Thoracic aorta (tissue), 2 donors: ENCODE data around the gene SLC25A3. TPM values are rescaled to one million over a fixed set of nuclear protein-coding genes. Genes with fewer than 3 reads are reported as not detected.

Experiments used
- ATAC-seq: fragments of 150-250 bp; one replicate; pipeline ENCODE4 v1.8.0; 2017; ENCODE audit warnings: low read depth; ENCODE audit not compliant: insufficient number of reproducible peaks, low FRiP score
- DNase-seq: peaks from one replicate; pipeline ENCODE4 v3.0.0-alpha.2; 2020; ENCODE audit warnings: low spot score
- H3K27ac ChIP-seq, 2 donors: fragments of 200-600 bp; sonication (generic); 1 replicate in 1 of 2; 2 replicates in 1 of 2; pipeline ENCODE4 v1.5.1; 2016; ENCODE audit warnings: mild to moderate bottlenecking in 2 of 2, moderate library complexity in 2 of 2
- H3K27me3 ChIP-seq: fragments of 200-600 bp; sonication (generic); replicated peaks from 2 replicates; pipeline ENCODE4 v1.6.0; 2016; ENCODE audit warnings: mild to moderate bottlenecking; ENCODE audit not compliant: insufficient read depth
- H3K36me3 ChIP-seq: fragments of 200-600 bp; sonication (generic); one replicate; pipeline ENCODE4 v1.5.1; 2016
- H3K4me1 ChIP-seq, 2 donors: fragments of 200-600 bp; sonication (generic); 1 replicate in 1 of 2; 2 replicates in 1 of 2; pipeline versions ENCODE4 v1.5.1 to v1.6.0; 2016; ENCODE audit warnings: low read depth in 2 of 2, mild to moderate bottlenecking in 1 of 2; ENCODE audit not compliant: control insufficient read depth in 1 of 2
- H3K4me3 ChIP-seq: fragments of 200-600 bp; sonication (generic); 2 replicates; pipeline ENCODE4 v1.5.1; 2016; ENCODE audit warnings: mild to moderate bottlenecking
- H3K9me3 ChIP-seq: fragments of 200-600 bp; sonication (generic); 2 replicates; pipeline ENCODE4 v1.5.1; 2016
- CTCF ChIP-seq: fragments of 200-600 bp; sonication (generic); IDR thresholded peaks from one replicate; pipeline ENCODE4 v1.5.1; 2019; ENCODE audit warnings: antibody characterized with exemption
- total RNA-seq, 2 donors: library from RNA; depleted of rRNA; stranded (reverse); fragments of >200 nt; gene quantifications; one replicate each; pipeline versions ENCODE4 v1.1.0 to v1.2.3, GENCODE V29; 2016

Gene SLC25A3
- total RNA-seq, 2 donors from 2014 or later, result 362 to 445 TPM

GRCh38 chr12:98578392-98578791 is 15.1 kb upstream of the SLC25A3 start:
- ATAC-seq (no peak), DNase-seq (no peak)
- Histone ChIP-seq H3K27me3 (no peaks in the 10 kb centered on the region), H3K36me3 (no peaks in the 10 kb centered on the region), H3K4me1 (no peaks in the 10 kb centered on the region), H3K27ac (no peak overlapping the region), H3K9me3 (no peaks in the 10 kb centered on the region), H3K4me3 (no peak overlapping the region)
- no peak for TF ChIP-seq CTCF

- DNase-seq (no peak), ATAC-seq (no peak)
- Histone ChIP-seq H3K36me3 (no peaks in the 10 kb centered on the region), H3K27ac (no peak overlapping the region), H3K4me1 (no peaks in the 10 kb centered on the region), H3K9me3 (no peaks in the 10 kb centered on the region), H3K4me3 (no peak overlapping the region), H3K27me3 (no peaks in the 10 kb centered on the region)
- TF ChIP-seq CTCF, result no peak
Observed at GRCh38 chr12:98578821-98579220, 14.7 kb upstream of the SLC25A3 start.

DNA sequence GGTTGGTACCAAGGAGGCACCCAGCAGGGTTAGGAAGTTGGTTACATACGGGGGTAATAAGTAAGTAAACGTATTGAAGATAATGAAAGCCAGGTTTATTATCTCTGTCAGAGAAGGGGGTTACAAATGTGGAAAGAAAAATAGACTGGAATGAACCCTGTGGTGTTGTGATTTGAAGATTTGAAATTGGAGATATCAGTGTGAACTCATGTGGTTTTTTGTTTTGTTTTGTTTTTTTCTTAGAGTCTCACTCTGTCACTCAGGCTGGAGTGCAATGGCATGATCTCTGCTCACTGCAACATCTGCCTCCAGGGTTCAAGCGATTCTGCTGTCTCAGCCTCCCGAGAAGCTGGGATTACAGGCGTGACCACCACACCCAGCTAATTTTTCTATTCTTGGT is 14.1 kb upstream of the SLC25A3 start:
- no peak overlapping the region for H3K4me3 ChIP-seq
- H3K27ac ChIP-seq, result no peak overlapping the region
- H3K4me1 ChIP-seq, result no peaks in the 10 kb centered on the region
- no peak for ATAC-seq
- DNase-seq, result no peak
- H3K27me3 ChIP-seq, result no peaks in the 10 kb centered on the region
- no peak for TF ChIP-seq CTCF
- H3K36me3 ChIP-seq, result no peaks in the 10 kb centered on the region
- H3K9me3 ChIP-seq, result no peaks in the 10 kb centered on the region

DNA sequence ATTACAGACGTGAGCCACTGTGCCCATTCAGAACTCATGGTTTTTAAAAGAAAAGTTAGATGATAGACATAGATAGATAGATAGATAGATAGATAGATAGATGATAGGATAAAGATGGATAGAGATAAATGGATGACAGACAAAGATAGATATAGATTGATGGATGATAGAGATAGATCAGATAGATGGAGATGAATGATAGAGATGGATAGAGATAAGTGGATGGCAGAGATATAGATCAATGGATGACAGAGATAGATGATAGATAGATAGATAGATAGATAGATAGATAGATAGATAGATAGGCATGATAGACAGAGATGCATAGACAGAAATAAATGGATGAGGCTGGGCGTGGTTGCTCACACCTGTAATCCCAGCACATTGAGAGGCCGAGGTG is 13.7 kb upstream of the SLC25A3 start:
- no peaks in the 10 kb centered on the region for H3K4me1 ChIP-seq
- no peak for DNase-seq
- ATAC-seq, result no peak

GRCh38 chr12:98580695-98581094 is 12.8 kb upstream of the SLC25A3 start:
- TF ChIP-seq CTCF, result no peak
- ATAC-seq (no peak), DNase-seq (no peak)
- H3K4me1 ChIP-seq, result no peaks in the 10 kb centered on the region
- no peaks in the 10 kb centered on the region for H3K27me3 ChIP-seq
- no peak overlapping the region for H3K4me3 ChIP-seq
- H3K36me3 ChIP-seq, result no peaks in the 10 kb centered on the region
- H3K27ac ChIP-seq, result no peak overlapping the region
- no peaks in the 10 kb centered on the region for H3K9me3 ChIP-seq

More for the DNA sequence above, 13.7 kb upstream of the SLC25A3 start:
- Histone ChIP-seq H3K27me3 (no peaks in the 10 kb centered on the region), H3K36me3 (no peaks in the 10 kb centered on the region), H3K27ac (no peak overlapping the region), H3K9me3 (no peaks in the 10 kb centered on the region), H3K4me3 (no peak overlapping the region)
- TF ChIP-seq CTCF, result no peak
